Peyer's patch (tissue), 4 donors: ENCODE data around the gene LITAF. TPM values are rescaled to one million over a fixed set of nuclear protein-coding genes. Genes with fewer than 3 reads are reported as not detected.
"Not testable (repeated sequence)": the region's sequence is repeated elsewhere in the genome, so short reads cannot be mapped to it uniquely, and the experiment has no call there.

Experiments used
- DNase-seq, 3 donors: peaks; one replicate each; pipeline ENCODE4 v3.0.0-alpha.2; 2017 to 2019
- H3K27ac ChIP-seq, 4 donors: fragments of 200-600 bp; sonication (generic); one replicate each; pipeline ENCODE4 v1.5.1; 2016 to 2019
- H3K27me3 ChIP-seq, 2 donors: fragments of 200-600 bp; sonication (generic); one replicate each; pipeline ENCODE4 v1.5.1; 2019
- H3K36me3 ChIP-seq, 3 donors: fragments of 200-600 bp; sonication (generic); one replicate each; pipeline ENCODE4 v1.5.1; 2016 to 2019
- H3K4me1 ChIP-seq, 4 donors: fragments of 200-600 bp; sonication (generic); one replicate each; pipeline ENCODE4 v1.5.1; 2016 to 2019
- H3K4me3 ChIP-seq, 4 donors: fragments of 200-600 bp; sonication (generic); 1 replicate in 3 of 4; 2 replicates in 1 of 4; pipeline ENCODE4 v1.5.1; 2016 to 2019; ENCODE audit warnings: mild to moderate bottlenecking in 1 of 4
- H3K9me3 ChIP-seq, 4 donors: fragments of 200-600 bp; sonication (generic); one replicate each; pipeline ENCODE4 v1.5.1; 2016 to 2019; ENCODE audit warnings: mild to moderate bottlenecking in 1 of 4
- POLR2A ChIP-seq, 2 donors: fragments of 450-650 bp; IDR thresholded peaks; one replicate each; pipeline ENCODE4 v1.5.1; 2017; ENCODE audit warnings: antibody characterized with exemption in 2 of 2, mild to moderate bottlenecking in 2 of 2, moderate library complexity in 2 of 2
- total RNA-seq, 4 donors: library from RNA; depleted of rRNA; stranded (reverse); fragments of >200 nt; gene quantifications; one replicate each; pipeline ENCODE4 v1.1.0, GENCODE V29; 2016
- TF ChIP-seq, protein P1 (sequence below), 6 experiments: fragments of 450-650 bp in 4 of 6; fragments of 200-600 bp in 2 of 6; sonication (generic) in 1 of 6; IDR thresholded peaks; one replicate each; pipeline ENCODE4 v1.5.1; 2017 to 2019; ENCODE audit warnings: antibody characterized with exemption in 6 of 6, mild to moderate bottlenecking in 3 of 6, moderate library complexity in 1 of 6

LITAF gene
- total RNA-seq, 4 donors from 2014 or later: 20.1 to 56.9 (median 32.3) TPM

DNA sequence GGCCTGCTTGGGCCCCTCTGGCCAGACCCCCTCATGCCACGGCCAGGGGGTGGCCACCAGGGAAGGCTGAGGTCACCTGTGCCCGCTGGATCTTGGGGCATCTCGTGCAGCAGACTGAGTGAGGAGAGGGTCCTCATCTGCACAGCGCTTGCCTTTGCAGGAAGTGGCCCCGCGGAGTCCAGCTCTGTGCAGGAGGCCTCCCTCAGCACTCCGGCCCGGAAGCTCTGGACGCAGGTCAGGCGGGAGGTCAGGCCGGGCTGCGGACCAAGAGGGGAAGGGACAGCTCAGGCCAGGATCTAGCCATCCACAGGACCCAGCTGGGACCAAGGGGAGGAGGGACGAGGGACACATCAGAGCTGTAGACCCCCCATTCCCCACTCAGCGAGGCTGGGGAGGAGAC, 72.4 kb downstream of the LITAF start:
- DNase-seq: no peak
- Histone ChIP-seq H3K4me3 (no peak overlapping the region), H3K4me1 (no peaks in the 10 kb centered on the region), H3K9me3 (no peaks in the 10 kb centered on the region), H3K36me3 (no peaks in the 10 kb centered on the region), H3K27ac (no peak overlapping the region), H3K27me3 (no peaks in the 10 kb centered on the region)
- no peak for TF ChIP-seq POLR2A (IDR thresholded peaks at IDR 0.05)
- TF ChIP-seq, protein P1, sequence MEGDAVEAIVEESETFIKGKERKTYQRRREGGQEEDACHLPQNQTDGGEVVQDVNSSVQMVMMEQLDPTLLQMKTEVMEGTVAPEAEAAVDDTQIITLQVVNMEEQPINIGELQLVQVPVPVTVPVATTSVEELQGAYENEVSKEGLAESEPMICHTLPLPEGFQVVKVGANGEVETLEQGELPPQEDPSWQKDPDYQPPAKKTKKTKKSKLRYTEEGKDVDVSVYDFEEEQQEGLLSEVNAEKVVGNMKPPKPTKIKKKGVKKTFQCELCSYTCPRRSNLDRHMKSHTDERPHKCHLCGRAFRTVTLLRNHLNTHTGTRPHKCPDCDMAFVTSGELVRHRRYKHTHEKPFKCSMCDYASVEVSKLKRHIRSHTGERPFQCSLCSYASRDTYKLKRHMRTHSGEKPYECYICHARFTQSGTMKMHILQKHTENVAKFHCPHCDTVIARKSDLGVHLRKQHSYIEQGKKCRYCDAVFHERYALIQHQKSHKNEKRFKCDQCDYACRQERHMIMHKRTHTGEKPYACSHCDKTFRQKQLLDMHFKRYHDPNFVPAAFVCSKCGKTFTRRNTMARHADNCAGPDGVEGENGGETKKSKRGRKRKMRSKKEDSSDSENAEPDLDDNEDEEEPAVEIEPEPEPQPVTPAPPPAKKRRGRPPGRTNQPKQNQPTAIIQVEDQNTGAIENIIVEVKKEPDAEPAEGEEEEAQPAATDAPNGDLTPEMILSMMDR (IDR thresholded peaks at IDR 0.05): no peak

DNA sequence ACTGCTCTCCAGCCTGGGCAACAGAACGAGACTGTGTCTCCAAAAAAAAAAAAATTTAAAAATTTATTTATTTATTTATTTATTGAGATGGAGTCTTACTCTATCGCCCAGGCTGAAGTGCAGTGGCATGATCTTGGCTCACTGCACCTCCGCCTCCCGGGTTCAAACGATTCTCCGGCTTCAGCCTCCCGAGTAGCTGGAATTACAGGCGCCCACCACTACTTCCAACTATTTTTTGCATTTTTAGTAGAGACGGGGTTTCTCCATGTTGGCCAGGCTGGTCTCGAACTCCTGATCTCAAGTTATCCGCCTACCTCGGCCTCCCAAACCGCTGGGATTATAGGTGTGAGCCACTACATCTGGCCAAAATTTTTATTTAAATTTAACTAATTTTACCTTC, 73.4 kb downstream of the LITAF start:
- H3K4me3 ChIP-seq, H3K27me3 ChIP-seq, H3K4me1 ChIP-seq, H3K27ac ChIP-seq, DNase-seq, H3K9me3 ChIP-seq, H3K36me3 ChIP-seq: not testable (repeated sequence)

DNA sequence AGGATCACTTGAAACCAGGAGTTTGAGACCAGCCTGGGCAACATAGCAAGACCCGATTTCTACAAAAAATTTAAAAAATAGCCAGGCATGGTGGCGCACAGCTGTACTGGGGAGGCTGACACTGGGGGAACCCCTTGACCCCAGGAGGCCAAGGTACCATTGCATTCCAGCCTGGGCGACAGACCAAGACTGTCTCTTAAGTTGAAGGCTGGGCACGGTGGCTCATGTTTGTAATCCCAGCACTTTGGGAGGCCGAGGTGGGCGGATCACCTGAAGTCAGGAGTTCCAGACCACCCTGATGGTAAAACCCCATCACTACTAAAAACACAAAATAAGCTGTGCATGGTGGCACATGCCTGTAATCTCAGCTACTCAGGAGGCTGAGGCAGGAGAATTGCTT, 74.9 kb downstream of the LITAF start:
- Histone ChIP-seq H3K9me3 (no peaks in the 10 kb centered on the region), H3K36me3 (no peaks in the 10 kb centered on the region), H3K27me3 (no peaks in the 10 kb centered on the region), H3K4me1 (no peaks in the 10 kb centered on the region), H3K27ac (no peak overlapping the region), H3K4me3 (no peak overlapping the region)
- TF ChIP-seq, protein P1 (IDR thresholded peaks at IDR 0.05): no peak
- TF ChIP-seq POLR2A (IDR thresholded peaks at IDR 0.05): no peak
- no peak for DNase-seq

DNA sequence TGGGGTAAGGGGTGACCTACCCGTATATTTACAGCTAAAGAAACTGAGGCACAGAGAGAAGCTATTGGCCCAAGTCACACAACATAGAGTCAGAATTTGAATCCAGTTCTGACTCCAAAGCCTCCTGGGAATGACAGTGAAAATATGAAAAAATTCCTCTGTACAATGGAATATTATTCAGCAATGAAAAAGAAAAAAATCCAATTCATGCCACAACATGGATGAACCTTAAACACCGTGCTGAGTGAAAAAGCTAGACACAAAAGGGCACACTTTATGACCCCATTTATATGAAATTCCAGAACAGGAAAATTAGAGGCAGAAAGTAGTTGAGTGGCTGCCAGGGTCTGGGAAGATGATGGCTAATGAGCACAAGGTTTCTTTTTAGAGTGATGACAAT, 75.4 kb downstream of the LITAF start:
- Histone ChIP-seq H3K27ac (no peak overlapping the region), H3K4me1 (no peaks in the 10 kb centered on the region), H3K4me3 (no peak overlapping the region), H3K36me3 (no peaks in the 10 kb centered on the region), H3K9me3 (no peaks in the 10 kb centered on the region), H3K27me3 (no peaks in the 10 kb centered on the region)
- no peak for DNase-seq
- TF ChIP-seq POLR2A (IDR thresholded peaks at IDR 0.05): no peak
- TF ChIP-seq, protein P1 (IDR thresholded peaks at IDR 0.05): no peak

DNA sequence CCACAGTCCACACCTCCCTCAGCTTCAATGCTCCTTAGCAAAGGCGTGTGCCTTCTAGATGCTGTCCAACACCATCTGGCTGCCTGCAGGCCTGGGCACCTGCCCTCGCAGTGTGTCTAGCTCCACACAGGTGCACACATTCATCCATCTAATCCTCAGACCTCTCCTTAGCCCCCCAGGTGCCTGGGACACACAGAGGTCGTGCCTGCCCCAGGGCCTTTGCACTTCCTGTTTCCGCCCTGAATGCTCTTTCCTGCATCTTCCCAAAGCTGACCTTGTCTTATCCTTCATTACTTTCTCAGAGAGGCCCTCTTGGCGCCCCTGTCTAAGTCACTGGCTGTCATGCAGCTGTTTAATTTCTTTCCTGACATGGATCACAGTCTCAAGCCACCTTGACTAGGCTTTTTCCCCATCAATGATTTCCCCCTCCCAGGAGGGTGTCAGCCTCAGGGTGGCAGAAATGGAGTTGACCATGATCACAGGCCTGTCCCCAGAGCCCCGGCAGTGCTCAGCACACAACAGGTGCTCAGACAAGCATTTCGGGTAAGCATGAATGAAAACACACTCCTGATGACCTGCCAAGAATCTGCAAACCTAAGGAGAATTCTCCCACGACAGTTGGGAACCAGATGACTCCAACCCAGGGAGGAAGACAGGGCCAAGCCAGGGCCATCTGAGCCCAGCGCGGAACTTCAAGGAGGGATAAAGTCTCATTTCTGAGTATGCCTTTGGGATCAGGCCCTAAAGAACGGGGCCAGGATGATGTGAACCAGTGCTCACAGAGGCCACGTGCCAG, 76.3 kb downstream of the LITAF start:
- no peak for DNase-seq
- no peak overlapping the region for H3K4me3 ChIP-seq
- no peak for TF ChIP-seq POLR2A (IDR thresholded peaks at IDR 0.05)
- TF ChIP-seq, protein P1 (IDR thresholded peaks at IDR 0.05): no peak
- no peaks in the 10 kb centered on the region for H3K27me3 ChIP-seq
- no peaks in the 10 kb centered on the region for H3K4me1 ChIP-seq
- H3K27ac ChIP-seq: no peak overlapping the region
- no peaks in the 10 kb centered on the region for H3K9me3 ChIP-seq
- H3K36me3 ChIP-seq: no peaks in the 10 kb centered on the region

DNA sequence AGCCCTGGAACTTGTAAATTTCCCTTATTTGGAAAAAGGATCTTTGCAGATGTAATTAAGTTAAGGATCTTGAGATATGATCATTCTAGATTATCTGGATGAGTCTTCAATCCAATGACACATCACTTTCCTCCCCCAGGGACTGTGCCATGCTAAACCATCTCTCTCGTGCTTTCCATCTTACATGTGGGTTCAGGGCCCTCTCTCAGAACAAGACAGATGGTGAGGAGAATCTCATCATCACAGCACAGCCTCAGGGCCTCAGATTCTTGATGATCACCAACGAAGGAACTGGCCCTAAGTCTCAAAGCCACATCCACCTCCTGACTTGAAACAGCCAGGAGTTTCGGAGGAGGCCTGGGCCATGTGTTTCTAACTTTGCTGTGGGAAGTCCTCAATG, 78.7 kb downstream of the LITAF start:
- no peak overlapping the region for H3K4me3 ChIP-seq
- no peaks in the 10 kb centered on the region for H3K9me3 ChIP-seq
- no peak for DNase-seq
- H3K4me1 ChIP-seq: no peaks in the 10 kb centered on the region
- no peak overlapping the region for H3K27ac ChIP-seq
- no peaks in the 10 kb centered on the region for H3K36me3 ChIP-seq
- no peaks in the 10 kb centered on the region for H3K27me3 ChIP-seq
- no peak for TF ChIP-seq POLR2A (IDR thresholded peaks at IDR 0.05)
- TF ChIP-seq, protein P1 (IDR thresholded peaks at IDR 0.05): no peak
